GM23338 (cell line): Measurements from ENCODE around the gene CDC42BPG.

Experiments
- POLR2AphosphoS5 ChIP-seq: IDR thresholded peaks from 2 replicates; pipeline ENCODE4 v1.6.1; 2016; ENCODE audit warnings: antibody characterized with exemption, low read depth
- TF ChIP-seq, protein P1 (sequence below), 2 experiments: fragments of 200-600 bp in 1 of 2; sonication (generic) in 1 of 2; conservative IDR thresholded peaks; 2 replicates each; pipeline versions ENCODE4 v1.5.1 to v1.6.1; 2016 to 2017; ENCODE audit warnings: antibody characterized with exemption in 2 of 2, low read depth in 2 of 2, mild to moderate bottlenecking in 2 of 2, moderate library complexity in 1 of 2
- TF ChIP-seq, protein P2 (sequence below): IDR thresholded peaks from one replicate; pipeline ENCODE4 v1.6.1; 2018; ENCODE audit warnings: antibody characterized with exemption; ENCODE audit not compliant: unreplicated experiment

DNA sequence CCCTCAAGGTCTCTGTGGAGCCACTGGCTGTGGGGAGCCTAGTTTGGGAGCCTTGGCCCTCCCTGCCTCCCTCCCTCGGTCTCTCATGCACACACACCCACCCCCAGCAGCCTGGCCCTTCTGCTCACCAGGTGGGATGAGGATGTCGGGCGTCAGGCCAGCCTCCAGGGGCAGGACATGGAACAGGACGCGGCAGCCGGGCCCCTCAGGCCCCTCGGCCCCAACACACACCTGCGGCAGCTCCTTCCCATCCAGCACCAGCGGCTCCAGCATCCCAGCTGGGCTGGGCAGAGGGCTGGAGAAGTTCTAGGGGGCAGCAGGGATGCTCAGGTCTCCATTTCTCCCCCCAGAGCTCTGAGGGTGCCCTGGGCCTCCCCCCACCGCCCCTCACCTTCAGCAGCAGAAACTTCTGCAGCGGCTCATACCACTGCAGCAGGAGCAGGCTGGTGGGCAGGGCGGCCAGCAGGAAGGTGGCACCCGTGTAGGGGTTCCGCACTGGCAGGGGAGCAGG is 52.6 kb downstream of the CDC42BPG start:
- no peak for TF ChIP-seq POLR2AphosphoS5
- TF ChIP-seq, protein P1, sequence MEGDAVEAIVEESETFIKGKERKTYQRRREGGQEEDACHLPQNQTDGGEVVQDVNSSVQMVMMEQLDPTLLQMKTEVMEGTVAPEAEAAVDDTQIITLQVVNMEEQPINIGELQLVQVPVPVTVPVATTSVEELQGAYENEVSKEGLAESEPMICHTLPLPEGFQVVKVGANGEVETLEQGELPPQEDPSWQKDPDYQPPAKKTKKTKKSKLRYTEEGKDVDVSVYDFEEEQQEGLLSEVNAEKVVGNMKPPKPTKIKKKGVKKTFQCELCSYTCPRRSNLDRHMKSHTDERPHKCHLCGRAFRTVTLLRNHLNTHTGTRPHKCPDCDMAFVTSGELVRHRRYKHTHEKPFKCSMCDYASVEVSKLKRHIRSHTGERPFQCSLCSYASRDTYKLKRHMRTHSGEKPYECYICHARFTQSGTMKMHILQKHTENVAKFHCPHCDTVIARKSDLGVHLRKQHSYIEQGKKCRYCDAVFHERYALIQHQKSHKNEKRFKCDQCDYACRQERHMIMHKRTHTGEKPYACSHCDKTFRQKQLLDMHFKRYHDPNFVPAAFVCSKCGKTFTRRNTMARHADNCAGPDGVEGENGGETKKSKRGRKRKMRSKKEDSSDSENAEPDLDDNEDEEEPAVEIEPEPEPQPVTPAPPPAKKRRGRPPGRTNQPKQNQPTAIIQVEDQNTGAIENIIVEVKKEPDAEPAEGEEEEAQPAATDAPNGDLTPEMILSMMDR (conservative IDR thresholded peaks at IDR 0.05; ENCODE audit: low read depth in 2 of 2): no peak
- TF ChIP-seq, protein P2, sequence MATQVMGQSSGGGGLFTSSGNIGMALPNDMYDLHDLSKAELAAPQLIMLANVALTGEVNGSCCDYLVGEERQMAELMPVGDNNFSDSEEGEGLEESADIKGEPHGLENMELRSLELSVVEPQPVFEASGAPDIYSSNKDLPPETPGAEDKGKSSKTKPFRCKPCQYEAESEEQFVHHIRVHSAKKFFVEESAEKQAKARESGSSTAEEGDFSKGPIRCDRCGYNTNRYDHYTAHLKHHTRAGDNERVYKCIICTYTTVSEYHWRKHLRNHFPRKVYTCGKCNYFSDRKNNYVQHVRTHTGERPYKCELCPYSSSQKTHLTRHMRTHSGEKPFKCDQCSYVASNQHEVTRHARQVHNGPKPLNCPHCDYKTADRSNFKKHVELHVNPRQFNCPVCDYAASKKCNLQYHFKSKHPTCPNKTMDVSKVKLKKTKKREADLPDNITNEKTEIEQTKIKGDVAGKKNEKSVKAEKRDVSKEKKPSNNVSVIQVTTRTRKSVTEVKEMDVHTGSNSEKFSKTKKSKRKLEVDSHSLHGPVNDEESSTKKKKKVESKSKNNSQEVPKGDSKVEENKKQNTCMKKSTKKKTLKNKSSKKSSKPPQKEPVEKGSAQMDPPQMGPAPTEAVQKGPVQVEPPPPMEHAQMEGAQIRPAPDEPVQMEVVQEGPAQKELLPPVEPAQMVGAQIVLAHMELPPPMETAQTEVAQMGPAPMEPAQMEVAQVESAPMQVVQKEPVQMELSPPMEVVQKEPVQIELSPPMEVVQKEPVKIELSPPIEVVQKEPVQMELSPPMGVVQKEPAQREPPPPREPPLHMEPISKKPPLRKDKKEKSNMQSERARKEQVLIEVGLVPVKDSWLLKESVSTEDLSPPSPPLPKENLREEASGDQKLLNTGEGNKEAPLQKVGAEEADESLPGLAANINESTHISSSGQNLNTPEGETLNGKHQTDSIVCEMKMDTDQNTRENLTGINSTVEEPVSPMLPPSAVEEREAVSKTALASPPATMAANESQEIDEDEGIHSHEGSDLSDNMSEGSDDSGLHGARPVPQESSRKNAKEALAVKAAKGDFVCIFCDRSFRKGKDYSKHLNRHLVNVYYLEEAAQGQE: no peak
